A549 treated with AZD9567 at 1 μM for 4 hours (cell line): ENCODE data around the gene ZSCAN9. TPM values are rescaled to one million over a fixed set of nuclear protein-coding genes. Genes with fewer than 3 reads are reported as not detected.

ENCODE experiments used
- total RNA-seq: library from RNA; stranded (reverse); fragments of 200-300 nt; extraction: Qiagen RNA extraction; gene quantifications from 5 replicates; pipeline ENCODE4 v1.2.3, GENCODE V29; 2022; ENCODE audit not compliant: insufficient read depth

ZSCAN9 gene
- total RNA-seq = 5.7 to 11.4 TPM (median 7.5 TPM) in 5 replicates

GRCh38 chr6:28225056-28225834 is at the start of gene ZSCAN9:
ZSCAN9 (plus strand) TSS chr6:28225275; CDS start chr6:28227085, 1,810 bp downstream.

GRCh38 chr6:28252009-28252975 is 27.2 kb downstream of the ZSCAN9 start, which contains the start of gene ZKSCAN4:
ZKSCAN4 (minus strand) TSS chr6:28252269; CDS start chr6:28251980, 289 bp downstream.

GRCh38 chr6:28258877-28259777 is 34.1 kb downstream of the ZSCAN9 start, which contains the start of gene NKAPL:
NKAPL (plus strand) TSS chr6:28259297; CDS start chr6:28259372, 75 bp downstream.

GRCh38 chr6:28266962-28267694 is 42.1 kb downstream of the ZSCAN9 start, which contains the start of gene ZSCAN26:
ZSCAN26 (plus strand) TSS chr6:28267143; CDS start chr6:28271920, 4,777 bp downstream.

GRCh38 chr6:28281288-28282064 is 56.4 kb downstream of the ZSCAN9 start, which contains the start of gene PGBD1:
PGBD1 (plus strand) TSS chr6:28281572; CDS start chr6:28283814, 2,242 bp downstream.

Other genes with a start within 250 kb of the ZSCAN9 start
- gene ZNF165, start 144.7 kb upstream of the ZSCAN9 start, total RNA-seq = 0.61 to 0.89 TPM (median 0.70 TPM) in 4 of 5 replicates, not detected in the other
- 4.1 to 5.4 TPM (median 4.5 TPM) in 5 replicates for gene ZSCAN16, start 100.7 kb upstream of the ZSCAN9 start, total RNA-seq
- 3.6 to 6.0 TPM (median 5.5 TPM) in 5 replicates for gene ZKSCAN8, start 83.4 kb upstream of the ZSCAN9 start, total RNA-seq
- 2.3 to 3.6 TPM (median 2.4 TPM) in 5 replicates for gene ZKSCAN4, start 27.0 kb downstream of the ZSCAN9 start, total RNA-seq
- not detected in 5 replicates for gene NKAPL, start 34.0 kb downstream of the ZSCAN9 start, total RNA-seq
- gene ZSCAN26, start 41.9 kb downstream of the ZSCAN9 start, total RNA-seq = 4.2 to 13.2 TPM (median 4.8 TPM) in 5 replicates
- gene PGBD1, start 56.3 kb downstream of the ZSCAN9 start, total RNA-seq = 4.5 to 6.3 TPM (median 5.6 TPM) in 5 replicates
- gene ZSCAN31, start 110.9 kb downstream of the ZSCAN9 start, total RNA-seq = 1.4 to 2.0 TPM (median 1.7 TPM) in 4 of 5 replicates, not detected in the other
- gene ZKSCAN3, start 124.7 kb downstream of the ZSCAN9 start, total RNA-seq = 1.5 to 3.3 TPM (median 1.6 TPM) in 5 replicates
- 1.2 to 1.8 TPM (median 1.7 TPM) in 5 replicates for gene ZSCAN12, start 174.5 kb downstream of the ZSCAN9 start, total RNA-seq
- gene ZSCAN23, start 218.2 kb downstream of the ZSCAN9 start, total RNA-seq = not detected in 5 replicates